Loucy (cell line): ENCODE data around the gene SLC35F3.

Experiments
- H2AFZ ChIP-seq: fragments of 200-600 bp; sonication (generic); 2 replicates; pipeline ENCODE4 v1.6.0; 2016; ENCODE audit warnings: antibody characterized with exemption, mild to moderate bottlenecking, low read length, moderate library complexity
- H3F3A ChIP-seq: fragments of 200-600 bp; 2 replicates; pipeline ENCODE4 v1.6.0; 2016; ENCODE audit warnings: antibody characterized with exemption, low read depth, mild to moderate bottlenecking
- H3K27me3 ChIP-seq: fragments of 200-600 bp; sonication (generic); 2 replicates; pipeline ENCODE4 v1.6.1; 2014; ENCODE audit warnings: low read length, mild to moderate bottlenecking; ENCODE audit not compliant: insufficient read depth, poor library complexity, severe bottlenecking
- H3K36me3 ChIP-seq: fragments of 200-600 bp; sonication (generic); 2 replicates; pipeline ENCODE4 v1.6.1; 2016; ENCODE audit warnings: low read length; ENCODE audit not compliant: insufficient read depth
- H3K4me1 ChIP-seq: fragments of 200-600 bp; sonication (generic); 2 replicates; pipeline ENCODE4 v1.5.1; 2014; ENCODE audit warnings: low read length, mild to moderate bottlenecking; ENCODE audit not compliant: insufficient read depth, poor library complexity, severe bottlenecking
- H3K4me2 ChIP-seq: fragments of 200-600 bp; sonication (generic); 2 replicates; pipeline ENCODE4 v1.6.0; 2014; ENCODE audit warnings: antibody characterized with exemption, low read length, low read depth, mild to moderate bottlenecking; ENCODE audit not compliant: poor library complexity, severe bottlenecking
- H3K4me3 ChIP-seq: fragments of 200-600 bp; sonication (generic); 2 replicates; pipeline ENCODE4 v1.5.1; 2014; ENCODE audit warnings: low read length, mild to moderate bottlenecking, mixed read lengths; ENCODE audit not compliant: poor library complexity, severe bottlenecking
- H3K79me2 ChIP-seq: fragments of 200-600 bp; sonication (generic); 2 replicates; pipeline ENCODE4 v1.6.1; 2014; ENCODE audit warnings: low read length; ENCODE audit not compliant: insufficient read depth
- H3K9ac ChIP-seq: fragments of 200-600 bp; sonication (generic); 2 replicates; pipeline ENCODE4 v1.6.0; 2014; ENCODE audit warnings: mild to moderate bottlenecking, low read depth, low read length, moderate library complexity; ENCODE audit not compliant: poor library complexity, severe bottlenecking
- H3K9me2 ChIP-seq: fragments of 200-600 bp; sonication (generic); replicated peaks from 2 replicates; pipeline ENCODE4 v1.6.1; 2016; ENCODE audit warnings: low read depth, low read length, mixed read lengths
- H3K9me3 ChIP-seq: fragments of 200-600 bp; sonication (generic); 2 replicates; pipeline ENCODE4 v1.6.1; 2014; ENCODE audit warnings: mild to moderate bottlenecking, antibody characterized with exemption, low read length, low read depth; ENCODE audit not compliant: insufficient read depth
- H4K20me1 ChIP-seq: fragments of 200-600 bp; sonication (generic); 2 replicates; pipeline ENCODE4 v1.6.0; 2014; ENCODE audit warnings: antibody characterized with exemption, low read length, mild to moderate bottlenecking; ENCODE audit not compliant: insufficient read depth, poor library complexity, severe bottlenecking
- EZH2phosphoT487 ChIP-seq: fragments of 200-600 bp; IDR thresholded peaks from 2 replicates; pipeline ENCODE4 v1.6.1; 2018; ENCODE audit warnings: antibody characterized with exemption, mild to moderate bottlenecking, moderate library complexity, borderline replicate concordance
- TF ChIP-seq, protein P1 (sequence below): fragments of 200-600 bp; sonication (generic); conservative IDR thresholded peaks from 2 replicates; pipeline ENCODE4 v1.5.1; 2014; ENCODE audit warnings: mild to moderate bottlenecking, antibody characterized with exemption, low read length

The SLC35F3 gene

DNA sequence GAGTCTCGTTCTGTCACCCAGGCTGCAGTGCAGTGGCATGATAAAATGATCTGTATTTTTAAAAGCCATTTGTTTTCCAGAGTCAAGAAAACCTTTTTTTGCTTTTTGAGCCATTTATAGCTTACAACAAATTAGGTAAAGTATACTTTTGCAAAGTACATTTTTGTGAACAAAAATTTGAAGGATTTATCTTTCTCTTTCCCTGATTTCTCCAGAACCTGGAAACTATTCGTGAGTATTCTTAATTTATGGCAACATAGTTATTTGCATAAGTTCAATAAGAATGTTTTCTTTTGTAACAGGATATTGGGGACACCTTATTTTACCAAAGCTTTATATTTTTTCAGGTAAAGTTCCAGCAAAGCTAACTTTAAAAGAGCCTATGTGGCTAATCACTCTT is 37.4 kb upstream of the SLC35F3 start:
- Histone ChIP-seq H3K9me3 (no peaks in the 10 kb centered on the region; the same call in 1 of the 2 replicates), H2AFZ (no peak overlapping the region), H3K4me3 (no peak overlapping the region), H3K27me3 (no peaks in the 10 kb centered on the region), H4K20me1 (no peaks in the 10 kb centered on the region), H3K79me2 (no peaks in the 10 kb centered on the region), H3F3A (no peaks in the 10 kb centered on the region), H3K4me1 (no peaks in the 10 kb centered on the region), H3K36me3 (no peaks in the 10 kb centered on the region), H3K9ac (no peak overlapping the region), H3K9me2 (no peaks in the 10 kb centered on the region), H3K4me2 (no peak overlapping the region)
- TF ChIP-seq, protein P1, sequence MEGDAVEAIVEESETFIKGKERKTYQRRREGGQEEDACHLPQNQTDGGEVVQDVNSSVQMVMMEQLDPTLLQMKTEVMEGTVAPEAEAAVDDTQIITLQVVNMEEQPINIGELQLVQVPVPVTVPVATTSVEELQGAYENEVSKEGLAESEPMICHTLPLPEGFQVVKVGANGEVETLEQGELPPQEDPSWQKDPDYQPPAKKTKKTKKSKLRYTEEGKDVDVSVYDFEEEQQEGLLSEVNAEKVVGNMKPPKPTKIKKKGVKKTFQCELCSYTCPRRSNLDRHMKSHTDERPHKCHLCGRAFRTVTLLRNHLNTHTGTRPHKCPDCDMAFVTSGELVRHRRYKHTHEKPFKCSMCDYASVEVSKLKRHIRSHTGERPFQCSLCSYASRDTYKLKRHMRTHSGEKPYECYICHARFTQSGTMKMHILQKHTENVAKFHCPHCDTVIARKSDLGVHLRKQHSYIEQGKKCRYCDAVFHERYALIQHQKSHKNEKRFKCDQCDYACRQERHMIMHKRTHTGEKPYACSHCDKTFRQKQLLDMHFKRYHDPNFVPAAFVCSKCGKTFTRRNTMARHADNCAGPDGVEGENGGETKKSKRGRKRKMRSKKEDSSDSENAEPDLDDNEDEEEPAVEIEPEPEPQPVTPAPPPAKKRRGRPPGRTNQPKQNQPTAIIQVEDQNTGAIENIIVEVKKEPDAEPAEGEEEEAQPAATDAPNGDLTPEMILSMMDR = no peak
- TF ChIP-seq EZH2phosphoT487 = no peak

DNA sequence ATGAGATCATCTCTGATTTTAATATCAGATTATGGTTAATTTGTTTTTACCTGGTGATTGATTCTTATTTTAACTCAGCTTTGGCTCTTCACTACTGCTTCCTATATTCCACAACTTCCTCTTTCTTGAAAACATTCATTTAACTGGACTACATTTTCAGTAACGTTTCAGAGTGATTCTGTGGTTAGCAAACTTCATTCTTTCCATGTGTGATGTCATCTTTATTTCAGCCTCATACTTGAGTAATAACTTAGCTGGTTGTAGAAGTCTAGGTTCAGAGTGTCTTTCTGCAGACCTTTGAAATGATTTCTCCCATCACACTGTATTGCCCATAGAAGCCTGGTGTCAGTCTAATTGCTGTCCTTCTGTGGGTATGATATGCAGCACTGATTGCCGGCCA is 36.0 kb upstream of the SLC35F3 start:
- Histone ChIP-seq H3K9ac (no peak overlapping the region), H3K9me3 (no peaks in the 10 kb centered on the region; the same call in 1 of the 2 replicates), H3K4me2 (no peak overlapping the region), H2AFZ (no peak overlapping the region), H3F3A (no peaks in the 10 kb centered on the region), H3K9me2 (no peaks in the 10 kb centered on the region), H3K4me1 (no peaks in the 10 kb centered on the region), H3K79me2 (no peaks in the 10 kb centered on the region), H3K4me3 (no peak overlapping the region), H3K36me3 (no peaks in the 10 kb centered on the region), H3K27me3 (no peaks in the 10 kb centered on the region), H4K20me1 (no peaks in the 10 kb centered on the region)
- TF ChIP-seq EZH2phosphoT487 = no peak
- TF ChIP-seq, protein P1 = no peak

DNA sequence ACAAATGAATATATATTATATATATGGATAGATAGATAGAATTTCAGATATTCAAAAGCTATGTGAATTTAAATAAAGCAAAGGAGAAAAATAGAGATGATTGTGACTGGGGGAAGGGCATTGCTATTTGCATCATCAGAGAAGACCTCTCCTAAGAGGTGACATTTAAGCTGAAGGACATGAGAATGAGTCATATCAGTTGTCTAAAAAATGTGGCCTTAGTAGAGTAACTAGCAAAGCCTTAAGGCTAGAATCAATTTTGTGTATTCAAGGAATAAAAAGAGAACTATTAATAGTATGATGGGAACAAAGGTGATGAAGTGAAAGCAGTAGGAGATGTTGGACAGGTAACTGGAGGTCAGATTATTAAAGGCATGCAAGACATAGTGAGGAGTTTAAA is 34.8 kb upstream of the SLC35F3 start:
- H3K79me2 ChIP-seq = no peaks in the 10 kb centered on the region
- H3K36me3 ChIP-seq = no peaks in the 10 kb centered on the region
- no peak overlapping the region for H3K9ac ChIP-seq
- H3K4me3 ChIP-seq = no peak overlapping the region
- H4K20me1 ChIP-seq = no peaks in the 10 kb centered on the region
- H3K4me1 ChIP-seq = no peaks in the 10 kb centered on the region
- no peaks in the 10 kb centered on the region for H3K27me3 ChIP-seq
- H3K4me2 ChIP-seq = no peak overlapping the region
- H3K9me2 ChIP-seq = no peaks in the 10 kb centered on the region
- no peak overlapping the region for H2AFZ ChIP-seq
- no peaks in the 10 kb centered on the region; the same call in 1 of the 2 replicates for H3K9me3 ChIP-seq
- H3F3A ChIP-seq = no peaks in the 10 kb centered on the region
- TF ChIP-seq, protein P1 = no peak
- TF ChIP-seq EZH2phosphoT487 = no peak
